ENCODE results near the gene GAS2L2.

GAS2L2 gene

DNA sequence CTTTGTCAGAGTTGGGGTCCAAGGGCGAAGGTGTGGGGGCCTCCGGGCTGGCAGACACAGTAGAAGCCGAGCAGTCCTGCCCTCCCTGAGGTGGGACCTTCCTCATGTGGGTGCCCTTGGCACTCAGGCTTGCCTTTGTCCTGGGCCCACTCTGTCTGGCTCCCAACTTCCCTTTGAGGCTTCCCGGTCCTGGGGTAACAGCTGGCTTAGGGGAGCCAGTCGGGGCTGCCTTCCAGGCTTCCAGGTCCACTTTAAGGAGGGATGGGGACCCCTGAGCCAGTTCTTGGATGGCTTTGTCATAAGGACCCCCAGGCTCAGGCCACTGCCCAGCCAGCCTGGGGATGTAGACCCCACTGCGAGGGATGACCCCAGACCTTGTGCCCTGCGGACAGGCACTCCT is 7.8 kb downstream of the GAS2L2 start:
- no peak for DNase-seq

DNA sequence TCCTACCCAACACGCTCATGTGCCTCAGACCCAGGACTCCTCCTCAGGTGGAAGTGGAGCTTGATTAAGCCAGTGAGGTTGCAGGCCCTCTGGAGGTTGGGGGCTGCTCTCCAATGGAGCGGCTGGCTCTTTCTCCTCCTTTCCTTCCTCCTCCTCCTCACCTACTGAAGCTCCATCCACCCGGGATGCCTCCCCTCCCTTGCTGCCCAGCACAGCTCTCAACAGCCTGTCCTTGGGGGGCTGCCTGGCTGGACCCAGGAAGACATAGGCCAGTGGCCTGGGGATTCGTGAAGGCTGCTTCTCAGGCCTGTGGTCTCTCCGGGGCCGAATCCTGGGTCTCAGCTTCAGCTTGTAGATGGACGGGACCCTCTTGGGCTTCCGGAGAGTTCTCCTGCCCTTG is 8.2 kb downstream of the GAS2L2 start:
- no peak for DNase-seq

DNA sequence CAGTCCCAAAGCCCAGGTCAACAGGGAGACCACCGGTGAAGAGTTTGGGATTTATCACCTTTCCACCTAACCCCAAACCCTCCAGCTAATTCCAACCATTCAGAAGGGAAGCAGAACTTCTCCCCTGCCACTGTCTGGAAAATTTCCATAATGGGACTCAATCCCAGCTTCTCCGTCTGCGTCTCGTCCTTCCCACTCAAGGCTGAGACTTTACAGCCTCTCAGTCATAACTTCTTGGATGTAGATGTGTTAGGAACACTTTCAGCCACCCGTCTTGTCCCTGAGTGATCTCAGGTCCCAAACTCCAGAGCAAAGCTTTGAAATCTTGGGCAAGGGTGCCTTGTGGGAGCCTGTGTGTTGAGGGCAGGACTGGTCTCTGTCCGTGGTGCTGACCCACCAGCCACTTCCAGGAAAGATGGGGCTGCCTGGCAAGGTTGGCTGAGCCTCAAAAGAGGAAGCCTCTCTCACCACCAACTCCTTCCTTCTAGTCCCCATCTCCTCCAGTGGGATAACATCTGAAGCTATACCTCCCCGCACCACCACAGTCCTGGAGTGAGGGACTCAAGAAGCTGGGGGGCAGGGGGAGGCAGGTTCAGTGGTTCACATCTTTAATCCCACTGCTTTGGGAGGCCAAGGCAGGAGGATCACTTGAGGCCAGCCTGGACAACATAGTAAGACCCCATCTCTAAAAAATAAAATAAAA is 9.3 kb downstream of the GAS2L2 start:
- DNase-seq: peak; percentile 16

DNA sequence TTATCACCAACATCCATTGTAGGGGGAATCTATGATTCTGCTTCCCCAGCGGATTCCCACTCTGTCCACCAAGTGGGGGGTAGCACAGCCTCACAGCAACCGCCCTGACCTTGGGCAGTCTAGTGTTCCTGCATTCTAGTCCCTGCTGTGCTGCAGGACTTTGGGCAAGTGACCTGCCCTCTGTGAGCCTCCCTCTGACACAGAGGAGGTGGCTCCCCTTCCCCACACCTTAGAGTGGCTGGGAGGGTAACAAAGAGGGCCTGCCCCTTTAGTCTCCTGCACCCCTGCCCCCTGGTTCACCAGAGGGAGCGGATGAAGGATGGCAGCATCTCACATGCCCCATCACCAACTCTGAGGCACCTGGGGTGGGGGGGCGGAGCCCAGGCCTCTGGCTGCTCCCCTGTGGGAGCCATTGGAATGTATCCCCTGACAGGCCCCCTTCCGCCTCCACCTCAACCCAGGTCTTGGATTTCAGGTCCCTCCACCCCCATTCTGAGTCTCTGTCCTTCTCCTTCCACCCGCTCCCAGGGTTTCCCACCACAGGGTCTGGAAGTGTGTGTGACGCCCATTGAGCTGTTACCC is 10.1 kb downstream of the GAS2L2 start:
- DNase-seq: no peak

DNA sequence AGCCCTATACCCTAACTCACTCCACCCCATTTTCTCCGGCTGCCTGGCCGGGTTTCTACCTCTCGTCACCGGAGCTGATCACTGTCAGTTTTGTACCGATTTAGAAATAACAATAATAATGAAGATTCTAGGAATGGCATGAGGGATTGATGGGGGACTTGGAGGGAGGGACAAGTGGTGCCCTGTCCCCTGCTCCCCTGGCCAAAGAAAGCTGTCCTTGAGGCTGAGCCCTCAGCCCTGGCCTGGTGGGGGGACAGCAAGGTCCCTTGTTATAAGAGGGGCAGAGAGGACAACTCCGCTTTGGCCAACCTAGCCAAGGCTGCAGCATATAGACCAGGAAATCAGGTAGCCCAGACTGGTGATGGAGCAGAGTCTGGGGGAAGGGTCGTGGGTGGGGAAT is 10.5 kb downstream of the GAS2L2 start:
- DNase-seq: no peak

DNA sequence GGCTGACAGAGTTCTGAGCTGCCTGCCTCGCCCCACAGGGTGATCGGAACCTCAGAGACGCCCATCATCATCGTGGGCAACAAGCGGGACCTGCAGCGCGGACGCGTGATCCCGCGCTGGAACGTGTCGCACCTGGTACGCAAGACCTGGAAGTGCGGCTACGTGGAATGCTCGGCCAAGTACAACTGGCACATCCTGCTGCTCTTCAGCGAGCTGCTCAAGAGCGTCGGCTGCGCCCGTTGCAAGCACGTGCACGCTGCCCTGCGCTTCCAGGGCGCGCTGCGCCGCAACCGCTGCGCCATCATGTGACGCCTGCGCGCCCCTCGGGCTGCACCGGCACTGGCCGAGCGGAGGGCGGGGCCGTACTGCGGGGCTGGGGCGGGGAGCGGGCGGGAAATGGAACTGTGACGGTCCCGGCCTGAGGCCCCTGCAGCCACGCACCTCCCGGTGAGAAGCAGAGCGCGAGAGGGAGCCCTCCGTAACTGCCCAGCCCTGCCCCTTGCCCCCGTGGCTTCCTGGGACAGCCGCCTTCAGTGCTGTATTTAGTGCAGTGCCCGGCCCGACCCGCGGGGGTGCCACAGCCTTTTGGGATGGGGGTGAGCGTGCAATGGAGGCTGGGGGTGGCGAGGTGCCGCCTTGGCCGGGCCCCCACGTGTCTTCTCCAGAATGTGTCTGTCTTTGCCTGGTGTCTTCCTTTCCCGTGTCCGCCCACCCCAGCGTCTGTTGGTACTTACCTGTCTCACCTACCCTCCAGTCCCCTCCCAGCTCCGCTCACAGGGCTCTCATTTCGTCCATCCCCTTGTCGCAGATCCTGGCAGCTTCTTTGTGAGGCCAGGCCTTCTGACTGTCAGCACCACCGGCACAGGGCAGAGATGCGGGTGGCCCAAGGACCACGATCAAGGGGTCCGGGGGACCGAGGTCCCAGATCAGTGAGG is 11.8 kb downstream of the GAS2L2 start:
- DNase-seq: peak; percentile 19

DNA sequence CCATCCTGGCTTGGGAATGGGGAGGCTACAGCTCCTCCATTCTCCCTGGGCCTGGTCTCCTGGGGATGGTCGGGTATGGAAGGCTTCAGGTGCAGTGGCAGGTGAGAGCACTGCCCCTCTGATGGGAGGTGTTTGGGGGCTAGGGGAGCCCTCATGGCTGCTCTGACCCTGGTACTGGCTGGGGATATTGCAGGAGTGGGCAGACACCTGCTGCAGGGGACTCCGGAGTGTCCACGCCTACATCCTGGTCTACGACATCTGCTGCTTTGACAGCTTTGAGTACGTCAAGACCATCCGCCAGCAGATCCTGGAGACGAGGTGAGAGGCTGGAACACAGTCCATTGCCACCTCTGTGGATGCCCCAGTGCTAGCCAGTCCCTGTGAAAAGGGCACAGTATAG is 12.8 kb downstream of the GAS2L2 start:
- no peak for DNase-seq

DNA sequence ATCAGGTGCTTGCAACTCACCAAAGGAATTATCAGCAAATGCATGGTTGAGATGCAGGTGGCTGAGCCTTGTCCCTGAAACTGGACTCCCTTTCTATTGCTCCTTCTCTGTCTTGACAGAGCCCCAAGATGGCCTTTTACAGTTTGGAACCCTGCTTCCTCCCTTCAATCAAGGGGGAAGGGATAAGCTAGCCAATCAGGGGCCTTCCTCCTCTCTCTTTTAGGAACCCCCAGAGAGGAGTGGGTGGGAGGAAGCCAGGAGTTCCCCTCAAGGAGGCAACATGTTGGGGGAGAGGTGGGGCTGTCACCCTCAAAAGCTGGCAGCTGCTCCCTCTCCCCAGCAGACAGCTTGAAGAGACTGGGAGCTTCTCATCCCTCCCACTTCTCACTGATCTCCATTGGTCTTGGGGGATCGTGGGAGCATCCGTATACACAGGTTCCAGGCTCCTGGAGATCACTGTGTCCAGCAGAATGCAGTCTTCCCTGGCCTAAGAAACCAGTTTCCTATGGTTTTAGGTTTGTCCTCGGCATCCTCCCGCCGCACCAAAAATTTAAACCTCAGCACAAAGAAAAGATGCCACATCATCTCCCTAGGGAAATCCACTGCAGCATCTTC is 14.4 kb downstream of the GAS2L2 start:
- no peak for DNase-seq

DNA sequence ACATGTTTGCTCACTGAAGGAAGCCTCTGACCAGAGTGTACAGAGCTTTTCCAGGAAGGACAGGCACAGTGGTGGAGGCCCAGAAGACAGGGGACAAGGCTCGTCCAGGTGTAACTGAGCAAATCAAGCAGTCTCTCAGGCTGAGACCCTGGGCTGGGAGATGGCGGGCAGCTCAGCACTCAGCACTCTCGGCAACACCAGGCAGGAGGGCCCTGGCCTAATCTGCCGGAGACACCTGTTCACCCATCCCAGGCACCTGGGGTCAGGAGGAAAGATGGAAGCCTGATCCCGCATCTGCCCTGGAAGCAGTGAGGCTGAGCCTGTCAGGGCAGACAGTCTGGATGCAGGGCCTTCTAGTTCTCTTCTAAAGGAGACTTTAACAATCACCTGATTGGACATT is 16.8 kb downstream of the GAS2L2 start:
- no peak for DNase-seq

DNA sequence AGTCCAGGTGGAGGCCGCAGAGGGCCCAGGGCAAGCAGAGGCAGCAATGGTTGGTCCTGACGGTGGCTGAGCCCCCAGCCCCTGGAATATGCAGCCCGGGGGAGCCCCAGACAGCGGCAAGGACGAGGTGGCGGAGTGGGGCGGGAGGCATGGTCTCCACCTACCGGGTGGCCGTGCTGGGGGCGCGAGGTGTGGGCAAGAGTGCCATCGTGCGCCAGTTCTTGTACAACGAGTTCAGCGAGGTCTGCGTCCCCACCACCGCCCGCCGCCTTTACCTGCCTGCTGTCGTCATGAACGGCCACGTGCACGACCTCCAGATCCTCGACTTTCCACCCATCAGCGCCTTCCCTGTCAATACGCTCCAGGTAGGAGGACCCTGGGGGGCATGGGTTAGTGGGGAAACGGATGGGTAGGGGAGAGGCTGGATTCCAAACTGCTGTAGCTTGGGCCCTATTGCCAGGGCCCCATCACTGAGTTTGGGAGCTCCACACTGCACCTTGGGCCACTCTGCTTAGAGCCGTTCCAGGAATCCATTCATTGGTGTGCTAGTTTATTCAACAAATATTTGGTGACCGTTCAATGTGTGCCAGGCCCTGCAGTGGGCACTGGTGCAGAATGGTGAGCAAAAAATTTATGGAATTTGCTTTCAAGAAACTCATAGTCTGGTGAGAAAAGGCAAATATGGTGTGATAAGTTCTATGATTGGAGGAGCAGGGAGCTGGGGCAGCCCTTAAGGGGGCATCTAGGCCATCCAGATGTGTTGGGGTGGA is 17.8 kb downstream of the GAS2L2 start:
- DNase-seq: no peak

DNA sequence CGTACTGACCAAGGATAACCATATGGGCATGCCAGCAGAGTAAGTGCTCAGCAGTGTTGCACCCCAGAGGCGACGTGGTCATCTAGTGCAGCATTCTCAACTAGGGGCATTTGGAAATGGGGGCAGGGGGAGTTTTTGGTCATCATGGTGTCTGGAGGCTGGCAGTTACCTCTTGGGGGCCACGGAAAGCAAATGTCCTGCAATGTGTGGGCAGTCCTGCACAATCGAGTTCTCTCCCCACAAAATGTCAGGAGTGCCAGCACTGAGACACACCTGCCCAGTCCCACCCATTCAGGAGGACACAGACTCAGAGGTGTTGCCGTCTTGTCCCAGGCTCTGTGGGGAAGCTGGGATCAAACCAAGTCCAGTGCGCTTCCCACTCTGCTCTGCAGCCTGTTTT is 18.6 kb downstream of the GAS2L2 start:
- no peak for DNase-seq

DNA sequence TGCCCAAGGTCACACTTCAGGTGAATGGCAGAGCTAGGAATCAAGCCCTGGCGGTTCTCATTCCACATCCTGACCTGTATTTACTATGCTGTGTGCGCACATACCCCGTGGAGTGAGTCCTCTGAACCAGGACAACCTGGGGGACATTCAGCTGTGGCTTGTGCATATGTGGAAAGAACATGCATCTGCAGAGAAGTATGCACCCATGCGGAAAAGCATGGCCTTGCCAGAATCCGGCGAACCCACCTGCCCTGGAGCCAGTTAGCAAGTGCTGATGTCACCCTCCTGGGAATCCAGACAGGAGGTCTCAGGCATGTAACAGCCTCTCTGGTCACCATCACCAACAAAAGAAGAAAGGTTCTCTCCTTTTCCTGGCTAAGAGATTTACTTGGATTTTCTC is 19.7 kb downstream of the GAS2L2 start:
- DNase-seq: no peak

DNA sequence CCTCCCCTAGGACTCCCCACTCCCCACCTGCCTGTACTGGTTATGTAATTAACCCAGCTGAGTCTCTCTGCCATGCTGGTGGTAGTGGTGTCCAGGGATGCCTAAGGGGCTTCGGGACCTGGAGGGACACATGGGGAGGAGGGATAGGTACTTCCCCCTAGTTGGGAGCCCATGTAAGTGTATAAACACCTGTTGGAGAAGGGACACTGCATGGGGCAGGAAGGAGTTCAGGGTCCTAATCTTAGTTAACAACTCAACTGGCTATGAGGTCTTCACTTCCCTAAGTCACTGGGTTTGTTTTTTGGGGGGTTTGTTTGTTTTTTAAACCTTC is 20.3 kb downstream of the GAS2L2 start:
- no peak for DNase-seq

DNA sequence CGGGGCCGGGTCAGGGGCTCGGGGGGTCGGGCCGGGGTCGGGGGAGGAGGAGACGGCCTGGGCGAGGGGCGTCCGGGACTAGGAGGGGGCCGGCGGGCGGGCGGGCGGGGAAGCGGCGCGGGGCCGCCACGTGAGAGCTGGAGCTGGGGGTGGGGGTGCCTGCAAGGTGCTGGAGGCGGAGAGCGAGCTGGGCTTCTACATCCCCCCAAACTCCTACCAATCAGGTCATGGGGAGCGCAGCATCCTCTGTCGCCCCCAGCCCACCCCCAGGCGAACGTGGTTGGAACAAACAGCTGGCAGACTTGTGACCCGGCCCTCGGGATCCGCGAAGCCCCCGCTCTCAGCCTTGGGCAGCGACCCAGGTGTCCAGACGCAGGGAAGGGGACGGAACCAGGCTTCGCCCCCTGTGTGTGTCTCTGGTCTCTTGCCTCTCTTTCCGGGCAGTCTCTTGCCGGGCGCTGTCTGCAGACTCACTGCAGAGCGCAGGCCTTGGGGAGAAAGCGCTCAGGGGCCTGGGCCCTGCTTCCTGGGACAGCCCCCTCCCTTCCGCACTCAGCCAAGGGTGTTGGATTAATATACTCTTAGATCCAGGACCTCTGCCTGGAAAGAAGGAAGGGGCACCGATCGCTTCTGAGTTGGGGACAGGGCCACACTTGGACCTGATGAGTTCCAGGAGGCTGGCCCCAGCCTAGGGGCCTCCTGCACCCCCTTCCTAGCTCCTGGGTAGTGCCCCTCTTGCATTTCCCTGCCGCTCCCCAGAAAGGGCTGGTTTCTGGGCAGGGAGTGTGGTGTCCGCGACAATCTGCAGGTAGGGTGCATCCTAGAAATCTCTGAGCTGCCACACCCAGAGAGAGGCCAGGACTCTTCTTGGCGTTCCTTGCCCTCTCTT is 20.9 kb downstream of the GAS2L2 start:
- DNase-seq: no peak

DNA sequence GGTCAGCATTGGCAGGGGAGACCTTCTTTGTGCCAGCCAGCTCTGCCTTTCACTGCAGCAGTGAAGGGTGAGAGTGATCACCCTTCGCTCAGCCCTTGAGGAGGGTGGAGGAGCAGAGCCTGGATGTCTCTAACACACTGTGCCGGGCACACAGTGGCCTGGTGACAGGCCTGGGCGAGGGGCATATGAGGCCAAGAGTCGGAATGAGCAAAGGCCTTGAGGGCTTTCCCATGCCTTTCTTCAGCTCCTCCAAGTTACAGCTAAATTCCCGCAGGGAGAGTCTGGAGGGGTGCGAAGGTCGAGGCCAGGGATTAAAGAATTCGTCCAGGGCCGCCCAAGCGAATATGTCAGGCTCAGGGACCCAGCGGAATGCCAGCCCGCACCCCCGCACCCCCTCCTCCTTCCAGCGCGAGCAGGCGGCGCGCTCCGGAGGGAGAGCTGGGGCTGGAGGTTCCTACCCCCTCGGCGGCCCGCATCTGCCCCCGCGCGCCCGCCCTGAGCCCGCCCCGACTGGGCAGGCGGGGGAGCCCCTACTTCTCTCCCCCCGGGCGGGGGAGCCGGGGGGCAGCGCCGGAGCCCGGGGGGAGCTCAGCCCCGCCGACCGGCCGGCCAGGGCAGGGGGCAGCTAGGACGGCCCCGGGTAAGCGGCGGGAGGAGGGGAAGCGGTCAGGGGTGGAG is 21.7 kb downstream of the GAS2L2 start, which contains the start of gene RASL10B:
TSS of gene RASL10B (plus strand) at position 401 of the 678 bp plus-strand sequence. CDS start 3,546 bp downstream, outside the sequence.
- peak; percentile 59 for DNase-seq

DNA sequence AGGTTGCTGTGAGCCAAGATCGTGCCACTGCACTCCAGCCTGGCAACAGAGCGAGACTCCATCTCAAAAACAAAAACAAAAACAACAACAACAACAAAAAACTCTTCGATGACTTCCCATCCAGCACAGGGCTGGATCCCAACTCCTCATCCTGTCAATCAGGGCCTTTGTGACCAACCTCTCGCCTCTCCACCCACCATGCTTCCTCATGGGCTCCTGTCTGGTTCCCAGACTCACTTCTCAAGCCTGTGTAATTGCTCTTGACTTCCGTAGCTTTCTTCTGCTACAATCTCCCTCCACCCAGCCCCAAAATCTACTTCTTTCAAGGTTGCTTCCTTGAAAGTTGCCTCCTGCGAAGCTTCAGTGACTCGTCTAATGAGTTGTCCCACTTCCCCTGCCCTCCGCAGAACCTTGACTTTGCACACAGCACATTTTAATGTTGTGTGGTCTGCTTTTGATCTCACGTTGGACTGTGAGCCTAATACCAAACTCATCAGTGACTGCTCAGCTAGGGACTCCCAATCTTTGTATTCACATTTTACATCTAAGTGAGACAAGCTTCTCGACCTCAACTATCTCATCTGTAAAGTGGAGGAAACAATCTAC is 22.5 kb downstream of the GAS2L2 start:
- peak; percentile 13 for DNase-seq

DNA sequence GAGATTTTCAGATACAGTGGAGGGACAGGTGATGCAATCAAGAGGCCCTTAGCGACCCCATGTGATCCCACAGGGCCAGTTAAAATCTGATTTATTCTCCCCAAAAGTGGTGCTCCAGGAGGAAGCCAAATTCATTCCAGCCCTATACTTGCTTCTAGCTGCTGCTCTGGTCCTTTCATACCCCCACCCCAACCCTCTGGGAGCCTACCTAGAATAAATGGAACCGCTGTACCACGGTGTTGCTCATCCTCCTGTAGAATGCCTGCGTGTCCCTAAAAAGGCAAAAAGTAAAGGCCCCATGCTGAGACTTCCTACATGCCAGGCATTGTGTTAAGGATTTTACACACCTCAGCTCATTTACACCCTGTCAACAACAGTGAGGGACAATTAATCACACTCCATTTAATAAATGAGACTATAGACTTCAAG is 23.6 kb downstream of the GAS2L2 start:
- no peak for DNase-seq

DNA sequence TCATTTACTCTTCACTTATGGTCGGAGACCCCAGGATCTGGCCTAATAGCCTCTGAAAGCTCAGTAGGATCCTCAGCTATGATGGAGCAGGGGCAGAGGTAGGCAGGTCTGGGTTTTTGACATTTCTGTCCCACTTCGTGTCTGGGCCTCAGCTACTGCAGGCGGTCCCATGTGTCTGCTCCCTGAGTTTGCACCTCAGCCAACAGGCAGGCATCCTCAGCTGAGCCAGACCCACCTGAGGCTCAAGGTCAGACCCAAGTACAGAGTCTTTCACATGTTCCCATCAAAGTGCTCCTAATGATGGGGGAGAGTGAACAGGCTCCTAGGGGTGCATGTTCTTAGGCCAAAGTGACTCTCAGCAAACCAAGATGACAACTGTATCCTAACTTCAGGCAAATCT is 24.5 kb downstream of the GAS2L2 start:
- no peak for DNase-seq

DNA sequence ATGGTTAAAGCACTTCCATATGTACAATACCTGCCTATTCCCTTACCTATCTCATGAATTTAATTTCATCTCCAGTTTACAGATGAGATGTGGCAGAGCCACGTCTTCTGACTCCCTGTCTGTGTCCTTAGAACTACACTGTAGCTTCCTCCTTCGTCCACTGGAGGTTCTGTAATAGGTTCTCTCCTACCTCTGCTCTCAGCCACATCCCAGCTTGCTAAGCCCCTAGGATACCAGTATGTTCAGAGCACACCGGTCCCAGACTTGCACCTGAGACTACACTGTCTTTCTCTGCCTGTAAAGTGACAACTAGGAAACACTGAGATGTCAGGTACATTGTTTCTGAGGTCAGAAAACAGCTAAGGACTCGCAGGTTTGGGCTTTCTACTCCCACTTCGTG is 25.4 kb downstream of the GAS2L2 start:
- DNase-seq: no peak

DNA sequence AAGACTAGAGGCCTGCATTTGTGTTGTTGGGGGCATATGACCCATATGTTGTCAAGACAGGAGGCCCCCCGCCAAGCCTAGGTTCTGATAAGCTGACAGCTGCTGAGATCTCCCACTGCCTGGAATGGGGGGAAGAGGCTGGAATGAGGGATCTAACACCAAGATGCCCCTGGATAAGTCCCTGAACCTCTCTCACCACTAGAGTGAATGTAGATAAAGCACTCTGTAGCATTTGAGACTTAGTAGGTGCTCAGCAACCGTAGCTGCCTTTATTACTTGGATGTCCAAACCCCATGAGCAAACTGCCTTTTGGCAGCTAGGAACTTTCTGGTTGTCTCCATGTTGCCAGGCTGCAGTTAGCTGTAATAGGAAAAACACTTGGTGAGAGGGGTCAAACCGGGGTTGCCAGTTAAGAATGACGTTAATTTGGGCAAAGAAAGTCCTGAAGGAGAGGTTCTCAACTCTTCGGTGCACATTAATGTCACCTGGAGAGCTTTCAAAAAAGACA is 26.0 kb downstream of the GAS2L2 start:
- no peak for DNase-seq
